ENCODE data around the gene DOK6. TPM values are rescaled to one million over a fixed set of nuclear protein-coding genes. Genes with fewer than 3 reads are reported as not detected.
A peak's percentile ranks its signal among the peaks of the same experiment; 100 is the strongest.

DOK6 gene
- total and polyA plus RNA-seq, 2 of the 13 experiments (the other 11 are each of a cell fraction or from before 2014, with no cell fraction given), result 17.0 to 17.2 TPM

DNA sequence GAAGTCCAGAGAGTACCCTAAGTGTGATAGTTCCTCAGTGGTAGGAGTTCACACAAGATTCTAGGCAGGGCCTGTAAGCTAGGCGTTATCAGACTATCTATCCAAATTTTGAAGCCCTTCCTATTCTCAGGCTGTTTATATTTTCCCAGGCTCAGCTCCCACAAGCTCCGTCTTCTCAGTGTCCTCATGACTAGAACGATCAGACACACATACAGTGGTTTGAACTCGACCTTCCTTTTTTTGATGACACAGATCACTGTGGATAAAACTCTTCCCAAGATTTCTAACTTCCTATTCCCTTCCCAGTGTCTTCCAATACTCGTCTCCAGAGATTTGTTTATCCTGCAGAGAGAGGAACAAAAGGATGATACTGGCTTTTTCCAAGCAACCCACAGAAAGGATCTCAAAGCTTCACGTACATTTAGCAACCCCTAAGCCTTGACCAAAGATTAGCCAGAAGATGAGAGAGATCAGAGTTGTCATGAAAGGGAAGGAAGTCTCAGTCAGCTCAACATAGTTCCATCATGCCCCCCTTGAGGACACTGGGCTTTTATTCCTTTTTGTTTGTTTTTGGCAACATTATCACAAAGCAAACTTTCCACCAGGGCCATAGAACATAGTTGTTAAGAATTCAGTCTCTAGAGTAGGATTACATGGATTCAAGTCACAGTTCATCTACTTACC is 42.3 kb upstream of the DOK6 start (continued):
- TF ChIP-seq, protein P1, sequence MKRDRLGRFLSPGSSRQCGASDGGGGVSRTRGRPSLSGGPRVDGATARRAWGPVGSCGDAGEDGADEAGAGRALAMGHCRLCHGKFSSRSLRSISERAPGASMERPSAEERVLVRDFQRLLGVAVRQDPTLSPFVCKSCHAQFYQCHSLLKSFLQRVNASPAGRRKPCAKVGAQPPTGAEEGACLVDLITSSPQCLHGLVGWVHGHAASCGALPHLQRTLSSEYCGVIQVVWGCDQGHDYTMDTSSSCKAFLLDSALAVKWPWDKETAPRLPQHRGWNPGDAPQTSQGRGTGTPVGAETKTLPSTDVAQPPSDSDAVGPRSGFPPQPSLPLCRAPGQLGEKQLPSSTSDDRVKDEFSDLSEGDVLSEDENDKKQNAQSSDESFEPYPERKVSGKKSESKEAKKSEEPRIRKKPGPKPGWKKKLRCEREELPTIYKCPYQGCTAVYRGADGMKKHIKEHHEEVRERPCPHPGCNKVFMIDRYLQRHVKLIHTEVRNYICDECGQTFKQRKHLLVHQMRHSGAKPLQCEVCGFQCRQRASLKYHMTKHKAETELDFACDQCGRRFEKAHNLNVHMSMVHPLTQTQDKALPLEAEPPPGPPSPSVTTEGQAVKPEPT (CRISPR knock-in tag; IDR thresholded peaks at IDR 0.05; ENCODE audit: low read depth), result 0 out of 2 replicates have a peak, but pooled peaks have one; percentile 49
- no peak for TF ChIP-seq RFXAP (CRISPR knock-in tag; IDR thresholded peaks at IDR 0.05; ENCODE audit: borderline replicate concordance)
- TF ChIP-seq, protein P2, sequence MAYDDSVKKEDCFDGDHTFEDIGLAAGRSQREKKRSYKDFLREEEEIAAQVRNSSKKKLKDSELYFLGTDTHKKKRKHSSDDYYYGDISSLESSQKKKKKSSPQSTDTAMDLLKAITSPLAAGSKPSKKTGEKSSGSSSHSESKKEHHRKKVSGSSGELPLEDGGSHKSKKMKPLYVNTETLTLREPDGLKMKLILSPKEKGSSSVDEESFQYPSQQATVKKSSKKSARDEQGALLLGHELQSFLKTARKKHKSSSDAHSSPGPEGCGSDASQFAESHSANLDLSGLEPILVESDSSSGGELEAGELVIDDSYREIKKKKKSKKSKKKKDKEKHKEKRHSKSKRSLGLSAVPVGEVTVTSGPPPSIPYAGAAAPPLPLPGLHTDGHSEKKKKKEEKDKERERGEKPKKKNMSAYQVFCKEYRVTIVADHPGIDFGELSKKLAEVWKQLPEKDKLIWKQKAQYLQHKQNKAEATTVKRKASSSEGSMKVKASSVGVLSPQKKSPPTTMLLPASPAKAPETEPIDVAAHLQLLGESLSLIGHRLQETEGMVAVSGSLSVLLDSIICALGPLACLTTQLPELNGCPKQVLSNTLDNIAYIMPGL (CRISPR knock-in tag; IDR thresholded peaks at IDR 0.05; ENCODE audit: borderline replicate concordance in 1 of 2, low read depth in 1 of 2), result peak in 1 of 2 experiments; percentile 33; a peak in 1 of 4 replicates
- TF ChIP-seq KDM2A (CRISPR knock-in tag; IDR thresholded peaks at IDR 0.05; ENCODE audit: borderline replicate concordance, low read depth), result no peak
- TF ChIP-seq, protein P3, sequence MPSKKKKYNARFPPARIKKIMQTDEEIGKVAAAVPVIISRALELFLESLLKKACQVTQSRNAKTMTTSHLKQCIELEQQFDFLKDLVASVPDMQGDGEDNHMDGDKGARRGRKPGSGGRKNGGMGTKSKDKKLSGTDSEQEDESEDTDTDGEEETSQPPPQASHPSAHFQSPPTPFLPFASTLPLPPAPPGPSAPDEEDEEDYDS (CRISPR knock-in tag; IDR thresholded peaks at IDR 0.05), result peak; percentile 74
- TF ChIP-seq ZZZ3 (CRISPR knock-in tag; IDR thresholded peaks at IDR 0.05; ENCODE audit: borderline replicate concordance), result no peak
- no peak for TF ChIP-seq ZNF160 (CRISPR knock-in tag; IDR thresholded peaks at IDR 0.05)
- TF ChIP-seq FOXC1 (CRISPR knock-in tag; IDR thresholded peaks at IDR 0.05; ENCODE audit: borderline replicate concordance), result no peak
- TF ChIP-seq HNRNPUL1 (IDR thresholded peaks at IDR 0.05; ENCODE audit: low read depth, low read length), result no peak
- TF ChIP-seq ZNF570 (CRISPR knock-in tag; IDR thresholded peaks at IDR 0.05; ENCODE audit: borderline replicate concordance), result no peak
- TF ChIP-seq HOXA3 (CRISPR knock-in tag; IDR thresholded peaks at IDR 0.05), result peak; percentile 60; the same call in 1 of the 2 replicates
- TF ChIP-seq, protein P4, sequence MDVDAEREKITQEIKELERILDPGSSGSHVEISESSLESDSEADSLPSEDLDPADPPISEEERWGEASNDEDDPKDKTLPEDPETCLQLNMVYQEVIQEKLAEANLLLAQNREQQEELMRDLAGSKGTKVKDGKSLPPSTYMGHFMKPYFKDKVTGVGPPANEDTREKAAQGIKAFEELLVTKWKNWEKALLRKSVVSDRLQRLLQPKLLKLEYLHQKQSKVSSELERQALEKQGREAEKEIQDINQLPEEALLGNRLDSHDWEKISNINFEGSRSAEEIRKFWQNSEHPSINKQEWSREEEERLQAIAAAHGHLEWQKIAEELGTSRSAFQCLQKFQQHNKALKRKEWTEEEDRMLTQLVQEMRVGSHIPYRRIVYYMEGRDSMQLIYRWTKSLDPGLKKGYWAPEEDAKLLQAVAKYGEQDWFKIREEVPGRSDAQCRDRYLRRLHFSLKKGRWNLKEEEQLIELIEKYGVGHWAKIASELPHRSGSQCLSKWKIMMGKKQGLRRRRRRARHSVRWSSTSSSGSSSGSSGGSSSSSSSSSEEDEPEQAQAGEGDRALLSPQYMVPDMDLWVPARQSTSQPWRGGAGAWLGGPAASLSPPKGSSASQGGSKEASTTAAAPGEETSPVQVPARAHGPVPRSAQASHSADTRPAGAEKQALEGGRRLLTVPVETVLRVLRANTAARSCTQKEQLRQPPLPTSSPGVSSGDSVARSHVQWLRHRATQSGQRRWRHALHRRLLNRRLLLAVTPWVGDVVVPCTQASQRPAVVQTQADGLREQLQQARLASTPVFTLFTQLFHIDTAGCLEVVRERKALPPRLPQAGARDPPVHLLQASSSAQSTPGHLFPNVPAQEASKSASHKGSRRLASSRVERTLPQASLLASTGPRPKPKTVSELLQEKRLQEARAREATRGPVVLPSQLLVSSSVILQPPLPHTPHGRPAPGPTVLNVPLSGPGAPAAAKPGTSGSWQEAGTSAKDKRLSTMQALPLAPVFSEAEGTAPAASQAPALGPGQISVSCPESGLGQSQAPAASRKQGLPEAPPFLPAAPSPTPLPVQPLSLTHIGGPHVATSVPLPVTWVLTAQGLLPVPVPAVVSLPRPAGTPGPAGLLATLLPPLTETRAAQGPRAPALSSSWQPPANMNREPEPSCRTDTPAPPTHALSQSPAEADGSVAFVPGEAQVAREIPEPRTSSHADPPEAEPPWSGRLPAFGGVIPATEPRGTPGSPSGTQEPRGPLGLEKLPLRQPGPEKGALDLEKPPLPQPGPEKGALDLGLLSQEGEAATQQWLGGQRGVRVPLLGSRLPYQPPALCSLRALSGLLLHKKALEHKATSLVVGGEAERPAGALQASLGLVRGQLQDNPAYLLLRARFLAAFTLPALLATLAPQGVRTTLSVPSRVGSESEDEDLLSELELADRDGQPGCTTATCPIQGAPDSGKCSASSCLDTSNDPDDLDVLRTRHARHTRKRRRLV (CRISPR knock-in tag; IDR thresholded peaks at IDR 0.05), result no peak; the same call in 1 of the 2 replicates
- TF ChIP-seq SP2 (CRISPR knock-in tag; IDR thresholded peaks at IDR 0.05), result no peak
- no peak for TF ChIP-seq SETDB1 (CRISPR knock-in tag; IDR thresholded peaks at IDR 0.05; ENCODE audit: borderline replicate concordance)
- TF ChIP-seq PHF8 (CRISPR knock-in tag; IDR thresholded peaks at IDR 0.05), result no peak
- peak; percentile 78; the same call in 1 of the 2 replicates for TF ChIP-seq EHMT2 (IDR thresholded peaks at IDR 0.05; ENCODE audit: borderline replicate concordance, low read depth, low read length)
- TF ChIP-seq CHD4 (IDR thresholded peaks at IDR 0.05; ENCODE audit: borderline replicate concordance, low read length), result no peak
- TF ChIP-seq SNRNP70 (IDR thresholded peaks at IDR 0.05; ENCODE audit: low read depth, low read length), result no peak
- TF ChIP-seq ZNF350 (CRISPR knock-in tag; IDR thresholded peaks at IDR 0.05; ENCODE audit: borderline replicate concordance, low read depth), result no peak
